Measurements from ENCODE around the gene LRG1. TPM values are rescaled to one million over a fixed set of nuclear protein-coding genes. Genes with fewer than 3 reads are reported as not detected.
"Not testable (repeated sequence)": the region's sequence is repeated elsewhere in the genome, so short reads cannot be mapped to it uniquely, and the experiment has no call there.

LRG1 gene
- total RNA-seq, 1 experiment from 2014 or later: 0.38 TPM

GRCh38 chr19:4531562-4532165 lies 8.2 kb downstream of the LRG1 start:
- H3K9me3 ChIP-seq (replicated peaks): no peaks in the 10 kb centered on the region
- H3K4me1 ChIP-seq: peaks cover 12% of the 10 kb centered on the region
- peak; percentile 41 to 45 for DNase-seq
- H3K36me3 ChIP-seq: no peaks in the 10 kb centered on the region
- H3K4me3 ChIP-seq: no peak overlapping the region
- no peak overlapping the region for H3K27ac ChIP-seq
- 0 out of 2 replicates have a peak, but pooled peaks cover 9% of the 10 kb centered on the region for H3K27me3 ChIP-seq

GRCh38 chr19:4529924-4530522 lies 9.8 kb downstream of the LRG1 start:
- Histone ChIP-seq H3K4me1 (peaks cover 3% of the 10 kb centered on the region; the same call in 1 of the 2 replicates), H3K9me3 (replicated peaks) (no peaks in the 10 kb centered on the region), H3K27me3 (0 out of 2 replicates have a peak, but pooled peaks cover 9% of the 10 kb centered on the region), H3K36me3 (no peaks in the 10 kb centered on the region), H3K27ac (no peak overlapping the region), H3K4me3 (no peak overlapping the region)
- DNase-seq: no peak

DNA sequence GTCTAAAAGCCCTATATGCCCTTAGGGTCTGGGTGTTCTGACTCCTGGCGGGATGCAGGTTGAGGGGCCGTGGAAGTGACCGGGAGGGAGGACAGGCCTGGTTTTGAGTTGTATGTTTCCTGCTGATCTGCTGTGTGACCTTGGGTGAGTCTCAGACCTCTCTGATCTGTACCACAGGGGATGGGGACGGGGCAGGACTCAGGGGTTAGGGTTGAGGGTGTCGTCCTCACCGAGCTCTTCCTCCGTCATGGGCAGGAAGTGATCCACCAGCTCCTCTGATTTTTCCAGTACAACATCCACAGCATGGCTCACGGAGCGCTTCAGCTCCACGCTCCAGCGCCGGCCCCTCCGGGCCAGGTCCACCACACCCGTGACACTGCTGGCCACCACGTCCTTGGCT lies 11.0 kb downstream of the LRG1 start:
- Histone ChIP-seq H3K4me1 (0 out of 2 replicates have a peak, but pooled peaks cover 3% of the 10 kb centered on the region), H3K4me3 (no peak overlapping the region), H3K9me3 (replicated peaks) (no peaks in the 10 kb centered on the region), H3K27me3 (0 out of 2 replicates have a peak, but pooled peaks cover 9% of the 10 kb centered on the region), H3K27ac (no peak overlapping the region), H3K36me3 (no peaks in the 10 kb centered on the region)
- no peak for DNase-seq

GRCh38 chr19:4527377-4527776 lies 12.5 kb downstream of the LRG1 start:
- not testable (repeated sequence) for H3K4me3 ChIP-seq; H3K36me3 ChIP-seq; H3K27me3 ChIP-seq; H3K4me1 ChIP-seq; DNase-seq; H3K27ac ChIP-seq; H3K9me3 ChIP-seq (replicated peaks)

DNA sequence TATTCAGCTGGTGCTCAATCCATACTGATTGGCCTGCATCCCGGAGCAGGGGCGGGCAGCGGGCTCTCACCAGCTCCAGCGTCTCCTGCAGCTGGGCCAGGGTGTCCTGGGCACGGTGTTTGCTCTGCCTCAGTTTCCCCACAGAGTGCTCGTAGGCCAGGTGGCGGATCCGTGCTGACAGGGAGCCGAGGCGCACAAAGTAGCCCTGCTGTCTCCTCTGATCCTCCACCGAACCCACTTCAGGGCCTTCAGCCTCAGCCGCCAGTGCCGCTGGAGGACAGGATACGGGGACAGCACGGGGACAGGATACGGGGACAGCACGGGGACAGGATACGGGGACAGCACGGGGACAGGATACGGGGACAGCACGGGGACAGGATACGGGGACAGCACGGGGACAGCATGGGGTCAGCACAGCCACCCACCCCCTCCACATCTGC lies 14.3 kb downstream of the LRG1 start:
- Histone ChIP-seq H3K27me3 (0 out of 2 replicates have a peak, but pooled peaks cover 5% of the 10 kb centered on the region), H3K4me3 (no peak overlapping the region), H3K27ac (no peak overlapping the region), H3K36me3 (no peaks in the 10 kb centered on the region), H3K9me3 (replicated peaks) (no peaks in the 10 kb centered on the region), H3K4me1 (peaks cover 8% of the 10 kb centered on the region; the same call in 1 of the 2 replicates)
- no peak for DNase-seq

GRCh38 chr19:4524808-4525562 lies 14.9 kb downstream of the LRG1 start:
- H3K36me3 ChIP-seq: no peaks in the 10 kb centered on the region
- 0 out of 2 replicates have a peak, but pooled peaks cover 5% of the 10 kb centered on the region for H3K27me3 ChIP-seq
- H3K4me3 ChIP-seq: no peak overlapping the region
- peak; percentile 73 to 82 for DNase-seq
- no peaks in the 10 kb centered on the region for H3K9me3 ChIP-seq (replicated peaks)
- H3K4me1 ChIP-seq: peaks cover 8% of the 10 kb centered on the region; the same call in 1 of the 2 replicates
- no peak overlapping the region for H3K27ac ChIP-seq

DNA sequence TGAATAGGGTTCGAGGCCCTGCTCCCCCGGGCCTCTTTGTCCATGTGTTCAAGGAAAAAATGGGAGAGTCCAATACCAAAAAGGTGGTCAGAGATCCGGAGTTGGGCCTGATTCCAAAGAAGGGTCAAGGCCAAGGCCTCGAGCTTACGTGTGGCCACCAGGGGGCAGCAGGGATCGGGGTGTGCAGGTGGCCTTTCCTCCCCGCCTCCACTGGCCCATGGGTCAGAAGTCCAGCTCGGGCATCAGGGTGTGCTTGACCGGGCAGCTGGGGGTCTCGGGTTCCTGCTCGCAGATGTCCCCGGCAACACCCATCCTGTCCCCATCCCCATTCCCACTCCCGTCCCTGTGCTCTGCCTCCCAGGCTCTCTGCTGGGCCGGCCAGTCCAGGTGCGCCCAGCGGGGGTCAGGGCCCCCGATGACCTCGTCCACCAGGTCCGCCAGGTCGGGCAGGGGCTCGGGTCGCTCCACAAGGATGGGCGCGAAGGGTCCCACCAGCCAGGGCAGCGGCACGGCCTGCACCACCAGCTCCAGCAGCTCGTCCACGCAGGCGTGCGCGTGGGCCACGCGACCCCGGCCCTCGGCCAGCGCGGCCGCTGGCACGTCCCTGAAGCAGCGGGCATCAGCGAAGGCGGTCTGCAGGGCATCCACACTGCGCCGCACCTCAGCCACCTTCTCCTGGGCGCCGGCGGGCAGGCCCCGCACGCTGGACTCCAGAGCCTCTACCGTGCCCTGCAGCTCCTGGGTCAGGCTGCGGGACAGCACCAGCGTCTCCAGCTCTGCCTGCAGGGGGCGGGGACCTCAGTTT lies 16.3 kb downstream of the LRG1 start:
- H3K9me3 ChIP-seq (replicated peaks): no peaks in the 10 kb centered on the region
- H3K36me3 ChIP-seq: no peaks in the 10 kb centered on the region
- H3K27ac ChIP-seq: no peak overlapping the region
- no peak overlapping the region for H3K4me3 ChIP-seq
- peak; percentile 53 to 63 for DNase-seq
- H3K27me3 ChIP-seq: 0 out of 2 replicates have a peak, but pooled peaks cover 2% of the 10 kb centered on the region
- H3K4me1 ChIP-seq: peaks cover 8% of the 10 kb centered on the region; the same call in 1 of the 2 replicates

DNA sequence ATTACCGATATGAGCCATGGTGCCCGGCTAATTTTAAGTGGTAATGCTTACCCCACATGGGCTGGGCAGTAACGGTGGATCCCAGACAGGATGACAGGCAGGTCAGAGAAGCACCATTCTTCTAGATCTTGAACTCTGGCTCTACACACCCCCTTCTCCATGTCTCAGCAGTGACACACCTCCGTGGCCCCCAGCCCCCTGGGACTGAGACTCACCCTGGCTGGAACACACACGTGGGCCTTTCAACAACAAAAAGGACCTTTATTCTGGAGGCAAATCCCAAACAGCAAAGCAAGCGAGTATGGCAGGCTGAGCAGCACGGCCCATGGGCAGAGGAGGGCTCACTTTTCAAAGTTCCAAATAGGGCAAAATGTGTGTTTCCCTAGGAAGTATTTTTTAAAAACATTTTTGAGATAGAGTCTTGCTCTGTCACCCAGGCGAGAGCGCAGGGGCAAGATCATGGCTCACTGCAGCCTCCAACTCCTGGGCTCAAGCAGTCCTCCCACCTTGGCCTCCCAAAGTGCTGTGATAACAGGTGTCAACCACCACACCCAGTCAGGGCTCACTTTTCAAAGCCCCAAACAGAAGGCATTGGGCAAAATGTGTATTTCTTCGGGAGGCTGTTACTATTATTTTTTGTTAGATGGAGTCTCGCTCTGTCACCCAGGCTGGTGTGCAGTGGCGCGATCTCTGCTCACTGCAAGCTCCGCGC lies 17.4 kb downstream of the LRG1 start:
- H3K9me3 ChIP-seq (replicated peaks): no peaks in the 10 kb centered on the region
- H3K36me3 ChIP-seq: no peaks in the 10 kb centered on the region
- no peak for DNase-seq
- H3K27ac ChIP-seq: no peak overlapping the region
- H3K27me3 ChIP-seq: no peaks in the 10 kb centered on the region
- H3K4me1 ChIP-seq: peaks cover 9% of the 10 kb centered on the region; the same call in 1 of the 2 replicates
- H3K4me3 ChIP-seq: no peak overlapping the region

DNA sequence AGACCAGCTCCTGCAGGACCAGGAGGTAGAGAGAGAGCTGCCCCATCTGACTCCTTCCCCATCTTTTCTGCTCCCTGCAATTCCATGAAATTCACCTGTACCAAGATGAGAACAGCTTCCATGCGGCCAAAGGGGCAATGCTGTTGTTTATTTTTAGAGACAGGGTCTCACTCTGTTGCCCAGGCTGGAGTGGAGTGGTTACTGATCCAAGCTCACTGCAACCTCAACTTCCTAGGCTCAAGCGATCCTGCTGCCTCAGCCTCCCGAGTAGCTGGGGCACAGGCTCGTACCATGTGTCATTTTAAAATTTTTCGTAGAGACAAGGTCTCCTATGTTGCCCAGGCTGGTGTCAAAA lies 18.0 kb downstream of the LRG1 start:
- Histone ChIP-seq H3K4me1 (peaks cover 15% of the 10 kb centered on the region), H3K9me3 (replicated peaks) (no peaks in the 10 kb centered on the region), H3K27ac (no peak overlapping the region), H3K36me3 (no peaks in the 10 kb centered on the region), H3K27me3 (no peaks in the 10 kb centered on the region), H3K4me3 (no peak overlapping the region)
- no peak for DNase-seq

- Histone ChIP-seq H3K36me3 (no peaks in the 10 kb centered on the region), H3K4me3 (no peak overlapping the region), H3K27me3 (no peaks in the 10 kb centered on the region), H3K9me3 (replicated peaks) (no peaks in the 10 kb centered on the region), H3K27ac (no peak overlapping the region), H3K4me1 (peaks cover 15% of the 10 kb centered on the region)
- no peak for DNase-seq
Observed at GRCh38 chr19:4521170-4521887, 18.5 kb downstream of the LRG1 start.

- Histone ChIP-seq H3K27ac (no peak overlapping the region), H3K36me3 (no peaks in the 10 kb centered on the region), H3K9me3 (replicated peaks) (no peaks in the 10 kb centered on the region), H3K4me3 (no peak overlapping the region), H3K4me1 (peaks cover 12% of the 10 kb centered on the region), H3K27me3 (no peaks in the 10 kb centered on the region)
- no peak for DNase-seq
Observed at GRCh38 chr19:4519521-4520277, 20.1 kb downstream of the LRG1 start.

GRCh38 chr19:4519172-4519496 lies 20.7 kb downstream of the LRG1 start:
- Histone ChIP-seq H3K27ac (no peak overlapping the region), H3K36me3 (no peaks in the 10 kb centered on the region), H3K27me3 (no peaks in the 10 kb centered on the region), H3K9me3 (replicated peaks) (no peaks in the 10 kb centered on the region), H3K4me1 (peaks cover 12% of the 10 kb centered on the region), H3K4me3 (no peak overlapping the region)
- DNase-seq: no peak
